ENCODE results near the gene SERPINA1.

SERPINA1 gene

GRCh38 chr14:94378527-94379290 is 9.7 kb downstream of the SERPINA1 start:
- peaks cover 0 to 13% (median 4%) of the 10 kb centered on the region in 5 donors for H3K4me1 ChIP-seq (ENCODE audit: control insufficient read depth in 5 of 5, insufficient read depth in 5 of 5, low read length in 5 of 5)
- no peak overlapping the region for H3K4me3 ChIP-seq (ENCODE audit: low read depth in 1 of 5, low read length in 5 of 5)
- H3K9ac ChIP-seq (ENCODE audit: low read length in 5 of 5): no peak overlapping the region
- no peak overlapping the region for H3K27ac ChIP-seq (ENCODE audit: low read depth, low read length)
- no peaks in the 10 kb centered on the region for H3K9me3 ChIP-seq (ENCODE audit: control insufficient read depth in 5 of 5, low read length in 5 of 5)
- H3K27me3 ChIP-seq (ENCODE audit: control insufficient read depth in 5 of 5, insufficient read depth in 4 of 5, low read length in 5 of 5): peaks cover 0 to 3% (median 0%) of the 10 kb centered on the region in 5 donors
- no peaks in the 10 kb centered on the region for H3K36me3 ChIP-seq (ENCODE audit: control insufficient read depth in 5 of 5, insufficient read depth in 5 of 5, low read length in 5 of 5)

- Histone ChIP-seq H3K4me3 (ENCODE audit: low read depth in 1 of 5, low read length in 5 of 5) (no peak overlapping the region), H3K27ac (ENCODE audit: low read depth, low read length) (no peak overlapping the region), H3K27me3 (ENCODE audit: control insufficient read depth in 5 of 5, insufficient read depth in 4 of 5, low read length in 5 of 5) (peaks cover 0 to 3% (median 0%) of the 10 kb centered on the region in 5 donors), H3K4me1 (ENCODE audit: control insufficient read depth in 5 of 5, insufficient read depth in 5 of 5, low read length in 5 of 5) (peaks cover 0 to 5% (median 0%) of the 10 kb centered on the region in 5 donors), H3K9me3 (ENCODE audit: control insufficient read depth in 5 of 5, low read length in 5 of 5) (no peaks in the 10 kb centered on the region), H3K9ac (ENCODE audit: low read length in 5 of 5) (no peak overlapping the region), H3K36me3 (ENCODE audit: control insufficient read depth in 5 of 5, insufficient read depth in 5 of 5, low read length in 5 of 5) (no peaks in the 10 kb centered on the region)
Observed at GRCh38 chr14:94377866-94378470, 10.4 kb downstream of the SERPINA1 start.

- peaks cover 0 to 3% (median 0%) of the 10 kb centered on the region in 5 donors for H3K27me3 ChIP-seq (ENCODE audit: control insufficient read depth in 5 of 5, insufficient read depth in 4 of 5, low read length in 5 of 5)
- no peak overlapping the region for H3K27ac ChIP-seq (ENCODE audit: low read depth, low read length)
- H3K4me1 ChIP-seq (ENCODE audit: control insufficient read depth in 5 of 5, insufficient read depth in 5 of 5, low read length in 5 of 5): peaks cover 0 to 3% (median 0%) of the 10 kb centered on the region in 5 donors
- H3K36me3 ChIP-seq (ENCODE audit: control insufficient read depth in 5 of 5, insufficient read depth in 5 of 5, low read length in 5 of 5): no peaks in the 10 kb centered on the region
- H3K9ac ChIP-seq (ENCODE audit: low read length in 5 of 5): no peak overlapping the region
- no peak overlapping the region for H3K4me3 ChIP-seq (ENCODE audit: low read depth in 1 of 5, low read length in 5 of 5)
- no peaks in the 10 kb centered on the region for H3K9me3 ChIP-seq (ENCODE audit: control insufficient read depth in 5 of 5, low read length in 5 of 5)
Observed at GRCh38 chr14:94376976-94377865, 11.2 kb downstream of the SERPINA1 start.

- Histone ChIP-seq H3K27me3 (ENCODE audit: control insufficient read depth in 5 of 5, insufficient read depth in 4 of 5, low read length in 5 of 5) (peaks cover 0 to 3% (median 0%) of the 10 kb centered on the region in 5 donors), H3K27ac (ENCODE audit: low read depth, low read length) (no peak overlapping the region), H3K4me3 (ENCODE audit: low read depth in 1 of 5, low read length in 5 of 5) (no peak overlapping the region), H3K9me3 (ENCODE audit: control insufficient read depth in 5 of 5, low read length in 5 of 5) (no peaks in the 10 kb centered on the region), H3K36me3 (ENCODE audit: control insufficient read depth in 5 of 5, insufficient read depth in 5 of 5, low read length in 5 of 5) (no peaks in the 10 kb centered on the region), H3K4me1 (ENCODE audit: control insufficient read depth in 5 of 5, insufficient read depth in 5 of 5, low read length in 5 of 5) (peaks cover 0 to 3% (median 0%) of the 10 kb centered on the region in 5 donors), H3K9ac (ENCODE audit: low read length in 5 of 5) (no peak overlapping the region)
Observed at GRCh38 chr14:94376108-94376975, 12.1 kb downstream of the SERPINA1 start.

GRCh38 chr14:94375552-94376107 is 12.8 kb downstream of the SERPINA1 start:
- Histone ChIP-seq H3K4me3 (ENCODE audit: low read depth in 1 of 5, low read length in 5 of 5) (no peak overlapping the region), H3K27ac (ENCODE audit: low read depth, low read length) (no peak overlapping the region), H3K36me3 (ENCODE audit: control insufficient read depth in 5 of 5, insufficient read depth in 5 of 5, low read length in 5 of 5) (no peaks in the 10 kb centered on the region), H3K9ac (ENCODE audit: low read length in 5 of 5) (no peak overlapping the region), H3K27me3 (ENCODE audit: control insufficient read depth in 5 of 5, insufficient read depth in 4 of 5, low read length in 5 of 5) (peaks cover 0 to 3% (median 0%) of the 10 kb centered on the region in 5 donors), H3K9me3 (ENCODE audit: control insufficient read depth in 5 of 5, low read length in 5 of 5) (no peaks in the 10 kb centered on the region), H3K4me1 (ENCODE audit: control insufficient read depth in 5 of 5, insufficient read depth in 5 of 5, low read length in 5 of 5) (peaks cover 0 to 3% (median 0%) of the 10 kb centered on the region in 5 donors)

GRCh38 chr14:94374749-94375260 is 13.6 kb downstream of the SERPINA1 start:
- Histone ChIP-seq H3K4me1 (ENCODE audit: control insufficient read depth in 5 of 5, insufficient read depth in 5 of 5, low read length in 5 of 5) (peaks cover 0 to 3% (median 0%) of the 10 kb centered on the region in 5 donors), H3K27ac (ENCODE audit: low read depth, low read length) (no peak overlapping the region), H3K4me3 (ENCODE audit: low read depth in 1 of 5, low read length in 5 of 5) (no peak overlapping the region), H3K9ac (ENCODE audit: low read length in 5 of 5) (no peak overlapping the region), H3K27me3 (ENCODE audit: control insufficient read depth in 5 of 5, insufficient read depth in 4 of 5, low read length in 5 of 5) (peaks cover 0 to 3% (median 0%) of the 10 kb centered on the region in 5 donors), H3K9me3 (ENCODE audit: control insufficient read depth in 5 of 5, low read length in 5 of 5) (no peaks in the 10 kb centered on the region), H3K36me3 (ENCODE audit: control insufficient read depth in 5 of 5, insufficient read depth in 5 of 5, low read length in 5 of 5) (no peaks in the 10 kb centered on the region)

- Histone ChIP-seq H3K27me3 (ENCODE audit: control insufficient read depth in 5 of 5, insufficient read depth in 4 of 5, low read length in 5 of 5) (peaks cover 0 to 3% (median 0%) of the 10 kb centered on the region in 5 donors), H3K27ac (ENCODE audit: low read depth, low read length) (no peak overlapping the region), H3K4me3 (ENCODE audit: low read depth in 1 of 5, low read length in 5 of 5) (no peak overlapping the region), H3K9me3 (ENCODE audit: control insufficient read depth in 5 of 5, low read length in 5 of 5) (no peaks in the 10 kb centered on the region), H3K36me3 (ENCODE audit: control insufficient read depth in 5 of 5, insufficient read depth in 5 of 5, low read length in 5 of 5) (no peaks in the 10 kb centered on the region), H3K4me1 (ENCODE audit: control insufficient read depth in 5 of 5, insufficient read depth in 5 of 5, low read length in 5 of 5) (peaks cover 0 to 3% (median 0%) of the 10 kb centered on the region in 5 donors), H3K9ac (ENCODE audit: low read length in 5 of 5) (no peak overlapping the region)
Observed at GRCh38 chr14:94374116-94374515, 14.3 kb downstream of the SERPINA1 start.

- H3K27me3 ChIP-seq (ENCODE audit: control insufficient read depth in 5 of 5, insufficient read depth in 4 of 5, low read length in 5 of 5): peaks cover 0 to 3% (median 0%) of the 10 kb centered on the region in 5 donors
Observed at GRCh38 chr14:94373708-94374107, 14.7 kb downstream of the SERPINA1 start.

More at GRCh38 chr14:94373708-94374107, 14.7 kb downstream of the SERPINA1 start:
- Histone ChIP-seq H3K27ac (ENCODE audit: low read depth, low read length) (no peak overlapping the region), H3K36me3 (ENCODE audit: control insufficient read depth in 5 of 5, insufficient read depth in 5 of 5, low read length in 5 of 5) (no peaks in the 10 kb centered on the region), H3K4me1 (ENCODE audit: control insufficient read depth in 5 of 5, insufficient read depth in 5 of 5, low read length in 5 of 5) (peaks cover 0 to 3% (median 0%) of the 10 kb centered on the region in 5 donors), H3K9me3 (ENCODE audit: control insufficient read depth in 5 of 5, low read length in 5 of 5) (no peaks in the 10 kb centered on the region), H3K9ac (ENCODE audit: low read length in 5 of 5) (no peak overlapping the region), H3K4me3 (ENCODE audit: low read depth in 1 of 5, low read length in 5 of 5) (no peak overlapping the region)

All from subcutaneous abdominal adipose tissue (tissue), 5 donors.